ENCODE measurements around the gene TSEN2.

Gene TSEN2

GRCh38 chr3:12559520-12559919 lies 75.2 kb downstream of the TSEN2 start:
- no peaks in the 10 kb centered on the region for H3K9me3 ChIP-seq (ENCODE audit: control insufficient read depth, low read length)
- H3K36me3 ChIP-seq (ENCODE audit: control insufficient read depth, insufficient read depth, low read length, severe bottlenecking), result no peaks in the 10 kb centered on the region
- peaks cover 33% of the 10 kb centered on the region for H3K4me1 ChIP-seq (ENCODE audit: control insufficient read depth, insufficient read depth, low read length)
- H3K27me3 ChIP-seq (replicated peaks; ENCODE audit: control insufficient read depth, insufficient read depth, low read length), result no peaks in the 10 kb centered on the region
- H3K4me3 ChIP-seq (ENCODE audit: low read length), result no peak overlapping the region
- DNase-seq (ENCODE audit: low read depth), result no peak
- H3K9ac ChIP-seq (ENCODE audit: low read length), result no peak overlapping the region

- H3K27me3 ChIP-seq (replicated peaks; ENCODE audit: control insufficient read depth, insufficient read depth, low read length), result no peaks in the 10 kb centered on the region
- H3K4me1 ChIP-seq (ENCODE audit: control insufficient read depth, insufficient read depth, low read length), result peaks cover 40% of the 10 kb centered on the region
- H3K4me3 ChIP-seq (ENCODE audit: low read length), result no peak overlapping the region
- H3K9ac ChIP-seq (ENCODE audit: low read length), result no peak overlapping the region
- no peaks in the 10 kb centered on the region for H3K36me3 ChIP-seq (ENCODE audit: control insufficient read depth, insufficient read depth, low read length, severe bottlenecking)
- DNase-seq (ENCODE audit: low read depth), result no peak
- no peaks in the 10 kb centered on the region for H3K9me3 ChIP-seq (ENCODE audit: control insufficient read depth, low read length)
These were observed 76.4 kb downstream of the TSEN2 start for GRCh38 chr3:12560505-12561190.

- Histone ChIP-seq H3K36me3 (ENCODE audit: control insufficient read depth, insufficient read depth, low read length, severe bottlenecking) (no peaks in the 10 kb centered on the region), H3K9ac (ENCODE audit: low read length) (no peak overlapping the region), H3K4me3 (ENCODE audit: low read length) (no peak overlapping the region), H3K27me3 (replicated peaks; ENCODE audit: control insufficient read depth, insufficient read depth, low read length) (no peaks in the 10 kb centered on the region), H3K4me1 (ENCODE audit: control insufficient read depth, insufficient read depth, low read length) (peaks cover 40% of the 10 kb centered on the region), H3K9me3 (ENCODE audit: control insufficient read depth, low read length) (no peaks in the 10 kb centered on the region)
- no peak for DNase-seq (ENCODE audit: low read depth)
These were observed 77.1 kb downstream of the TSEN2 start for GRCh38 chr3:12561397-12561796.

- no peaks in the 10 kb centered on the region for H3K27me3 ChIP-seq (replicated peaks; ENCODE audit: control insufficient read depth, insufficient read depth, low read length)
- H3K4me1 ChIP-seq (ENCODE audit: control insufficient read depth, insufficient read depth, low read length), result peaks cover 40% of the 10 kb centered on the region
- H3K9me3 ChIP-seq (ENCODE audit: control insufficient read depth, low read length), result no peaks in the 10 kb centered on the region
- no peaks in the 10 kb centered on the region for H3K36me3 ChIP-seq (ENCODE audit: control insufficient read depth, insufficient read depth, low read length, severe bottlenecking)
- no peak overlapping the region for H3K4me3 ChIP-seq (ENCODE audit: low read length)
- DNase-seq (ENCODE audit: low read depth), result no peak
- no peak overlapping the region for H3K9ac ChIP-seq (ENCODE audit: low read length)
These were observed 78.2 kb downstream of the TSEN2 start for GRCh38 chr3:12562451-12562850.

GRCh38 chr3:12566976-12567375 lies 82.7 kb downstream of the TSEN2 start:
- Histone ChIP-seq H3K9me3 (ENCODE audit: control insufficient read depth, low read length) (no peaks in the 10 kb centered on the region), H3K4me1 (ENCODE audit: control insufficient read depth, insufficient read depth, low read length) (peaks cover 15% of the 10 kb centered on the region), H3K4me3 (ENCODE audit: low read length) (no peak overlapping the region), H3K36me3 (ENCODE audit: control insufficient read depth, insufficient read depth, low read length, severe bottlenecking) (peaks cover 36% of the 10 kb centered on the region), H3K27me3 (replicated peaks; ENCODE audit: control insufficient read depth, insufficient read depth, low read length) (no peaks in the 10 kb centered on the region), H3K9ac (ENCODE audit: low read length) (no peak overlapping the region)
- DNase-seq (ENCODE audit: low read depth), result no peak

- Histone ChIP-seq H3K4me3 (ENCODE audit: low read length) (no peak overlapping the region), H3K9ac (ENCODE audit: low read length) (no peak overlapping the region), H3K9me3 (ENCODE audit: control insufficient read depth, low read length) (no peaks in the 10 kb centered on the region), H3K27me3 (replicated peaks; ENCODE audit: control insufficient read depth, insufficient read depth, low read length) (no peaks in the 10 kb centered on the region), H3K4me1 (ENCODE audit: control insufficient read depth, insufficient read depth, low read length) (peaks cover 11% of the 10 kb centered on the region), H3K36me3 (ENCODE audit: control insufficient read depth, insufficient read depth, low read length, severe bottlenecking) (peaks cover 52% of the 10 kb centered on the region)
- DNase-seq (ENCODE audit: low read depth), result no peak
These were observed 84.5 kb downstream of the TSEN2 start for GRCh38 chr3:12568747-12569146.

GRCh38 chr3:12569836-12570235 lies 85.6 kb downstream of the TSEN2 start:
- Histone ChIP-seq H3K9me3 (ENCODE audit: control insufficient read depth, low read length) (no peaks in the 10 kb centered on the region), H3K36me3 (ENCODE audit: control insufficient read depth, insufficient read depth, low read length, severe bottlenecking) (peaks cover 63% of the 10 kb centered on the region), H3K4me1 (ENCODE audit: control insufficient read depth, insufficient read depth, low read length) (peaks cover 19% of the 10 kb centered on the region), H3K9ac (ENCODE audit: low read length) (no peak overlapping the region), H3K27me3 (replicated peaks; ENCODE audit: control insufficient read depth, insufficient read depth, low read length) (no peaks in the 10 kb centered on the region), H3K4me3 (ENCODE audit: low read length) (no peak overlapping the region)
- DNase-seq (ENCODE audit: low read depth), result no peak

GRCh38 chr3:12571986-12572385 lies 87.7 kb downstream of the TSEN2 start:
- DNase-seq (ENCODE audit: low read depth), result no peak
- Histone ChIP-seq H3K4me1 (ENCODE audit: control insufficient read depth, insufficient read depth, low read length) (peaks cover 35% of the 10 kb centered on the region), H3K9ac (ENCODE audit: low read length) (no peak overlapping the region), H3K27me3 (replicated peaks; ENCODE audit: control insufficient read depth, insufficient read depth, low read length) (no peaks in the 10 kb centered on the region), H3K9me3 (ENCODE audit: control insufficient read depth, low read length) (no peaks in the 10 kb centered on the region), H3K36me3 (ENCODE audit: control insufficient read depth, insufficient read depth, low read length, severe bottlenecking) (peaks cover 78% of the 10 kb centered on the region), H3K4me3 (ENCODE audit: low read length) (no peak overlapping the region)

- Histone ChIP-seq H3K9ac (ENCODE audit: low read length) (no peak overlapping the region), H3K36me3 (ENCODE audit: control insufficient read depth, insufficient read depth, low read length, severe bottlenecking) (peaks cover 90% of the 10 kb centered on the region), H3K9me3 (ENCODE audit: control insufficient read depth, low read length) (no peaks in the 10 kb centered on the region), H3K4me3 (ENCODE audit: low read length) (no peak overlapping the region), H3K27me3 (replicated peaks; ENCODE audit: control insufficient read depth, insufficient read depth, low read length) (no peaks in the 10 kb centered on the region), H3K4me1 (ENCODE audit: control insufficient read depth, insufficient read depth, low read length) (peaks cover 45% of the 10 kb centered on the region)
- DNase-seq (ENCODE audit: low read depth), result no peak
These were observed 89.9 kb downstream of the TSEN2 start for GRCh38 chr3:12574131-12574530.

- Histone ChIP-seq H3K27me3 (replicated peaks; ENCODE audit: control insufficient read depth, insufficient read depth, low read length) (no peaks in the 10 kb centered on the region), H3K4me3 (ENCODE audit: low read length) (no peak overlapping the region), H3K9me3 (ENCODE audit: control insufficient read depth, low read length) (no peaks in the 10 kb centered on the region), H3K4me1 (ENCODE audit: control insufficient read depth, insufficient read depth, low read length) (peaks cover 49% of the 10 kb centered on the region), H3K36me3 (ENCODE audit: control insufficient read depth, insufficient read depth, low read length, severe bottlenecking) (peaks cover 91% of the 10 kb centered on the region), H3K9ac (ENCODE audit: low read length) (no peak overlapping the region)
- no peak for DNase-seq (ENCODE audit: low read depth)
These were observed 90.4 kb downstream of the TSEN2 start for GRCh38 chr3:12574661-12575060.

- Histone ChIP-seq H3K9ac (ENCODE audit: low read length) (no peak overlapping the region), H3K9me3 (ENCODE audit: control insufficient read depth, low read length) (no peaks in the 10 kb centered on the region), H3K36me3 (ENCODE audit: control insufficient read depth, insufficient read depth, low read length, severe bottlenecking) (peaks cover 87% of the 10 kb centered on the region), H3K27me3 (replicated peaks; ENCODE audit: control insufficient read depth, insufficient read depth, low read length) (no peaks in the 10 kb centered on the region), H3K4me1 (ENCODE audit: control insufficient read depth, insufficient read depth, low read length) (peaks cover 53% of the 10 kb centered on the region), H3K4me3 (ENCODE audit: low read length) (no peak overlapping the region)
- no peak for DNase-seq (ENCODE audit: low read depth)
These were observed 93.1 kb downstream of the TSEN2 start for GRCh38 chr3:12577379-12577778.

GRCh38 chr3:12578742-12579141 lies 94.5 kb downstream of the TSEN2 start:
- DNase-seq (ENCODE audit: low read depth), result peak; percentile 14
- Histone ChIP-seq H3K27me3 (replicated peaks; ENCODE audit: control insufficient read depth, insufficient read depth, low read length) (no peaks in the 10 kb centered on the region), H3K9me3 (ENCODE audit: control insufficient read depth, low read length) (no peaks in the 10 kb centered on the region), H3K9ac (ENCODE audit: low read length) (peak overlapping the region; percentile 31), H3K4me1 (ENCODE audit: control insufficient read depth, insufficient read depth, low read length) (peaks cover 58% of the 10 kb centered on the region), H3K4me3 (ENCODE audit: low read length) (no peak overlapping the region), H3K36me3 (ENCODE audit: control insufficient read depth, insufficient read depth, low read length, severe bottlenecking) (peaks cover 89% of the 10 kb centered on the region)

Measured in adipocyte (in vitro differentiated cells).